Measurements from ENCODE around the gene ZNF296. TPM values are rescaled to one million over a fixed set of nuclear protein-coding genes. Genes with fewer than 3 reads are reported as not detected.

Gene ZNF296
- total RNA-seq, 1 experiment from 2014 or later: 9.2 TPM

DNA sequence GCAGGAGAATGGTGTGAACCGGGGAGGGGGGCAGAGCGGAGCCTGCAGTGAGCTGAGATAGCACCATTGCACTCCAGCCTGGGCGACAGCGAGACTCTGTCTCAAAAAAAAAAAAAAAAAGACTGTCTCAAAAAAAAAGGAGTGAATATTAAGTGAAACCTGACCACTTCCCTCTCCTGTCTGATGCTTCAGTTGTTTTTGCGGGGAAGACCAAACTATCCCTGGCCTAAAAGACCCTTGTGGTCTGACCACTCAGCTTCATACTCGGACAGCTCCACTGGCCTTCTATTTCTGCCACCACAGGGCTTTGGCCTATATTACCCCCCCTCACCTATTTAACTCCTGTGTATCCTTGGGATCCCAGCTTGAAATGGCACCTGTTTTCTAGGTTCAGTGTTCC is 35.2 kb downstream of the ZNF296 start (continued):
- TF ChIP-seq CTCF (IDR thresholded peaks at IDR 0.05 in 2 of 3, conservative IDR thresholded peaks at IDR 0.05 in 1 of 3; ENCODE audit: borderline replicate concordance in 1 of 3, insufficient read depth in 1 of 3, low read depth in 2 of 3, low read length in 2 of 3) (no peak), ELF1 (IDR thresholded peaks at IDR 0.05; ENCODE audit: borderline replicate concordance, low read depth) (no peak), ZNF274 (IDR thresholded peaks at IDR 0.05; ENCODE audit: low read depth, low read length) (no peak), EZH2phosphoT487 (IDR thresholded peaks at IDR 0.05; ENCODE audit: borderline replicate concordance) (no peak), TCF7L2 (IDR thresholded peaks at IDR 0.05; ENCODE audit: borderline replicate concordance, extremely low read depth, insufficient read depth, insufficient read length) (no peak), CEBPB (IDR thresholded peaks at IDR 0.05; ENCODE audit: low read depth) (no peak), ZFX (IDR thresholded peaks at IDR 0.05) (no peak), EZH2 (IDR thresholded peaks at IDR 0.05) (no peak), MAX (IDR thresholded peaks at IDR 0.05) (no peak), FOSL1 (IDR thresholded peaks at IDR 0.05; ENCODE audit: low read depth) (no peak), SP1 (IDR thresholded peaks at IDR 0.05; ENCODE audit: low read depth) (no peak)
- TF ChIP-seq, protein P1, sequence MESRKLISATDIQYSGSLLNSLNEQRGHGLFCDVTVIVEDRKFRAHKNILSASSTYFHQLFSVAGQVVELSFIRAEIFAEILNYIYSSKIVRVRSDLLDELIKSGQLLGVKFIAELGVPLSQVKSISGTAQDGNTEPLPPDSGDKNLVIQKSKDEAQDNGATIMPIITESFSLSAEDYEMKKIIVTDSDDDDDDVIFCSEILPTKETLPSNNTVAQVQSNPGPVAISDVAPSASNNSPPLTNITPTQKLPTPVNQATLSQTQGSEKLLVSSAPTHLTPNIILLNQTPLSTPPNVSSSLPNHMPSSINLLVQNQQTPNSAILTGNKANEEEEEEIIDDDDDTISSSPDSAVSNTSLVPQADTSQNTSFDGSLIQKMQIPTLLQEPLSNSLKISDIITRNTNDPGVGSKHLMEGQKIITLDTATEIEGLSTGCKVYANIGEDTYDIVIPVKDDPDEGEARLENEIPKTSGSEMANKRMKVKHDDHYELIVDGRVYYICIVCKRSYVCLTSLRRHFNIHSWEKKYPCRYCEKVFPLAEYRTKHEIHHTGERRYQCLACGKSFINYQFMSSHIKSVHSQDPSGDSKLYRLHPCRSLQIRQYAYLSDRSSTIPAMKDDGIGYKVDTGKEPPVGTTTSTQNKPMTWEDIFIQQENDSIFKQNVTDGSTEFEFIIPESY (IDR thresholded peaks at IDR 0.05; ENCODE audit: extremely low read depth, insufficient replicate concordance, low read length): no peak

All from HCT116 (cell line).